Measurements from ENCODE around the gene PRKN.

Gene PRKN

GRCh38 chr6:162441991-162442390 lies 285.6 kb downstream of the PRKN start:
- ChIA-PET CTCF (interaction anchor here (0.6 to 0.7 kb wide), 4 partner anchors 332 to 1251 kb away, joined by 3 to 13 read pairs (median 4); no protein-coding TSS in a partner anchor), POLR2A (no interaction called here)
- TF ChIP-seq PRDM1 (tag by site-specific recombination; IDR thresholded peaks at IDR 0.05) (no peak), ZNF24 (tag by site-specific recombination; IDR thresholded peaks at IDR 0.05) (no peak), SP3 (tag by site-specific recombination; IDR thresholded peaks at IDR 0.05) (no peak), ZNF426 (tag by site-specific recombination; IDR thresholded peaks at IDR 0.05) (no peak), ATF2 (tag by site-specific recombination; IDR thresholded peaks at IDR 0.05; ENCODE audit: low read depth) (no peak), ZSCAN23 (tag by site-specific recombination; IDR thresholded peaks at IDR 0.05) (no peak), MZF1 (tag by site-specific recombination; IDR thresholded peaks at IDR 0.05; ENCODE audit: borderline replicate concordance) (no peak), ZNF830 (tag by site-specific recombination; IDR thresholded peaks at IDR 0.05; ENCODE audit: low read depth) (no peak), ZNF670 (tag by site-specific recombination; IDR thresholded peaks at IDR 0.05; ENCODE audit: low read depth) (no peak)
- TF ChIP-seq, protein P1, sequence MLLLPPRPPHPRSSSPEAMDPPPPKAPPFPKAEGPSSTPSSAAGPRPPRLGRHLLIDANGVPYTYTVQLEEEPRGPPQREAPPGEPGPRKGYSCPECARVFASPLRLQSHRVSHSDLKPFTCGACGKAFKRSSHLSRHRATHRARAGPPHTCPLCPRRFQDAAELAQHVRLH (tag by site-specific recombination; IDR thresholded peaks at IDR 0.05), result no peak
- no peak overlapping the region for H3K4me3 ChIP-seq (ENCODE audit: low read depth, low read length)
- no peaks in the 10 kb centered on the region for H3K36me3 ChIP-seq (ENCODE audit: control insufficient read depth in 2 of 2, insufficient read depth in 1 of 2, low read length in 2 of 2)
- no peak overlapping the region for H3K27ac ChIP-seq (ENCODE audit: extremely low read depth, low read depth, low read length)
- no peaks in the 10 kb centered on the region for H3K9me3 ChIP-seq (ENCODE audit: control insufficient read depth, insufficient read depth, low read depth, low read length)
- H3K4me1 ChIP-seq (ENCODE audit: control insufficient read depth, insufficient read depth, low read length), result no peaks in the 10 kb centered on the region

GRCh38 chr6:162438980-162439379 lies 288.6 kb downstream of the PRKN start:
- H3K36me3 ChIP-seq (ENCODE audit: control insufficient read depth in 2 of 2, insufficient read depth in 1 of 2, low read length in 2 of 2), result no peaks in the 10 kb centered on the region
- ChIA-PET CTCF (interaction anchor here (0.7 kb wide), 1 partner anchor 1667 kb away, joined by 4 read pairs; no protein-coding TSS in a partner anchor), POLR2A (no interaction called here)
- TF ChIP-seq, protein P2, sequence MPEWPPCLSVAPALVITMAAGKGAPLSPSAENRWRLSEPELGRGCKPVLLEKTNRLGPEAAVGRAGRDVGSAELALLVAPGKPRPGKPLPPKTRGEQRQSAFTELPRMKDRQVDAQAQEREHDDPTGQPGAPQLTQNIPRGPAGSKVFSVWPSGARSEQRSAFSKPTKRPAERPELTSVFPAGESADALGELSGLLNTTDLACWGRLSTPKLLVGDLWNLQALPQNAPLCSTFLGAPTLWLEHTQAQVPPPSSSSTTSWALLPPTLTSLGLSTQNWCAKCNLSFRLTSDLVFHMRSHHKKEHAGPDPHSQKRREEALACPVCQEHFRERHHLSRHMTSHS (tag by site-specific recombination; IDR thresholded peaks at IDR 0.05), result no peak
- TF ChIP-seq KLF10 (tag by site-specific recombination; IDR thresholded peaks at IDR 0.05) (no peak), FEZF1 (tag by site-specific recombination; IDR thresholded peaks at IDR 0.05) (no peak), ZNF37A (tag by site-specific recombination; IDR thresholded peaks at IDR 0.05) (no peak), ZNF423 (tag by site-specific recombination; IDR thresholded peaks at IDR 0.05) (no peak)
- H3K9me3 ChIP-seq (ENCODE audit: control insufficient read depth, insufficient read depth, low read depth, low read length), result no peaks in the 10 kb centered on the region
- H3K4me3 ChIP-seq (ENCODE audit: low read depth, low read length), result no peak overlapping the region
- no peaks in the 10 kb centered on the region for H3K4me1 ChIP-seq (ENCODE audit: control insufficient read depth, insufficient read depth, low read length)
- no peak overlapping the region for H3K27ac ChIP-seq (ENCODE audit: extremely low read depth, low read depth, low read length)

- Histone ChIP-seq H3K4me3 (ENCODE audit: low read depth, low read length) (no peak overlapping the region), H3K36me3 (ENCODE audit: control insufficient read depth in 2 of 2, insufficient read depth in 1 of 2, low read length in 2 of 2) (no peaks in the 10 kb centered on the region), H3K4me1 (ENCODE audit: control insufficient read depth, insufficient read depth, low read length) (no peaks in the 10 kb centered on the region), H3K27ac (ENCODE audit: extremely low read depth, low read depth, low read length) (no peak overlapping the region), H3K9me3 (ENCODE audit: control insufficient read depth, insufficient read depth, low read depth, low read length) (no peaks in the 10 kb centered on the region)
- ChIA-PET CTCF (no interaction called here), POLR2A (no interaction called here)
- TF ChIP-seq ZNF19 (tag by site-specific recombination; IDR thresholded peaks at IDR 0.05; ENCODE audit: low read depth), result no peak
- TF ChIP-seq MYNN (tag by site-specific recombination; IDR thresholded peaks at IDR 0.05; ENCODE audit: borderline replicate concordance), result no peak
- no peak for TF ChIP-seq ZBTB11 (tag by site-specific recombination; conservative IDR thresholded peaks at IDR 0.05; ENCODE audit: low read depth)
- TF ChIP-seq ZNF2 (tag by site-specific recombination; IDR thresholded peaks at IDR 0.05), result no peak
- TF ChIP-seq ZNF785 (tag by site-specific recombination; IDR thresholded peaks at IDR 0.05), result no peak
- TF ChIP-seq ZNF629 (tag by site-specific recombination; IDR thresholded peaks at IDR 0.05), result no peak
- no peak for TF ChIP-seq ZNF266 (tag by site-specific recombination; IDR thresholded peaks at IDR 0.05; ENCODE audit: low read depth)
- TF ChIP-seq AEBP2 (tag by site-specific recombination; IDR thresholded peaks at IDR 0.05; ENCODE audit: borderline replicate concordance), result no peak
- no peak for TF ChIP-seq ZSCAN30 (tag by site-specific recombination; IDR thresholded peaks at IDR 0.05)
- no peak for TF ChIP-seq ZNF174 (tag by site-specific recombination; IDR thresholded peaks at IDR 0.05)
- no peak for TF ChIP-seq ZNF10 (tag by site-specific recombination; IDR thresholded peaks at IDR 0.05)
- no peak for TF ChIP-seq ZNF600 (tag by site-specific recombination; IDR thresholded peaks at IDR 0.05)
These were observed 292.5 kb downstream of the PRKN start for GRCh38 chr6:162435071-162435470.
